ENCODE data around the gene KRTAP19-6. TPM values are rescaled to one million over a fixed set of nuclear protein-coding genes. Genes with fewer than 3 reads are reported as not detected.

The KRTAP19-6 gene
- total RNA-seq, 2 experiments from 2014 or later = not detected

- DNase-seq (no peak), ATAC-seq (no peak)
- H3K36me3 Mint-ChIP-seq (ENCODE audit: low read depth) = no peaks in the 10 kb centered on the region
- POLR2A ChIA-PET = no interaction called here
- H3K27me3 Mint-ChIP-seq = no peaks in the 10 kb centered on the region
- H3K9me3 Mint-ChIP-seq = no peaks in the 10 kb centered on the region
- no peaks in the 10 kb centered on the region for H3K4me1 Mint-ChIP-seq (ENCODE audit: low read depth)
- intact Hi-C loops (cut with micrococcal nuclease) = no loop called here
- CTCF ChIA-PET = no interaction called here
- H3K4me3 Mint-ChIP-seq = no peak overlapping the region
- H3K27ac Mint-ChIP-seq = no peak overlapping the region
- no peak for TF ChIP-seq CTCF (IDR thresholded peaks at IDR 0.05)
These were observed 36.1 kb upstream of the KRTAP19-6 start for GRCh38 chr21:30577766-30578165.

GRCh38 chr21:30567617-30568016 is 26.0 kb upstream of the KRTAP19-6 start:
- intact Hi-C loops (cut with micrococcal nuclease) = no loop called here

GRCh38 chr21:30563630-30564029 is 22.0 kb upstream of the KRTAP19-6 start:
- H3K4me1 Mint-ChIP-seq (ENCODE audit: low read depth) = no peaks in the 10 kb centered on the region
- ChIA-PET POLR2A (no interaction called here), CTCF (no interaction called here)
- intact Hi-C loops (cut with micrococcal nuclease) = no loop called here
- no peaks in the 10 kb centered on the region for H3K36me3 Mint-ChIP-seq (ENCODE audit: low read depth)
- H3K4me3 Mint-ChIP-seq = no peak overlapping the region
- H3K27me3 Mint-ChIP-seq = no peaks in the 10 kb centered on the region
- no peaks in the 10 kb centered on the region for H3K9me3 Mint-ChIP-seq
- no peak overlapping the region for H3K27ac Mint-ChIP-seq
- ATAC-seq (no peak), DNase-seq (no peak)
- TF ChIP-seq CTCF (IDR thresholded peaks at IDR 0.05) = no peak

More at GRCh38 chr21:30567617-30568016, 26.0 kb upstream of the KRTAP19-6 start:
- POLR2A ChIA-PET = no interaction called here
- Mint-ChIP-seq H3K9me3 (no peaks in the 10 kb centered on the region), H3K27ac (no peak overlapping the region), H3K4me3 (no peak overlapping the region), H3K27me3 (no peaks in the 10 kb centered on the region), H3K4me1 (ENCODE audit: low read depth) (no peaks in the 10 kb centered on the region), H3K36me3 (ENCODE audit: low read depth) (no peaks in the 10 kb centered on the region)
- no peak for TF ChIP-seq CTCF (IDR thresholded peaks at IDR 0.05)
- CTCF ChIA-PET = no interaction called here
- no peak for DNase-seq
- ATAC-seq = no peak

- no peaks in the 10 kb centered on the region for H3K36me3 Mint-ChIP-seq (ENCODE audit: low read depth)
- CTCF ChIA-PET = no interaction called here
- no peak for TF ChIP-seq CTCF (IDR thresholded peaks at IDR 0.05)
- no peak overlapping the region for H3K4me3 Mint-ChIP-seq
- no peaks in the 10 kb centered on the region for H3K9me3 Mint-ChIP-seq
- H3K4me1 Mint-ChIP-seq (ENCODE audit: low read depth) = no peaks in the 10 kb centered on the region
- POLR2A ChIA-PET = no interaction called here
- intact Hi-C loops (cut with micrococcal nuclease) = no loop called here
- H3K27ac Mint-ChIP-seq = no peak overlapping the region
- H3K27me3 Mint-ChIP-seq = no peaks in the 10 kb centered on the region
- ATAC-seq (no peak), DNase-seq (no peak)
These were observed 21.4 kb upstream of the KRTAP19-6 start for GRCh38 chr21:30563072-30563471.

GRCh38 chr21:30561957-30562356 is 20.3 kb upstream of the KRTAP19-6 start:
- Mint-ChIP-seq H3K9me3 (no peaks in the 10 kb centered on the region), H3K27me3 (no peaks in the 10 kb centered on the region), H3K4me3 (no peak overlapping the region), H3K27ac (no peak overlapping the region), H3K4me1 (ENCODE audit: low read depth) (no peaks in the 10 kb centered on the region), H3K36me3 (ENCODE audit: low read depth) (no peaks in the 10 kb centered on the region)
- POLR2A ChIA-PET = no interaction called here
- DNase-seq = no peak
- CTCF ChIA-PET = no interaction called here
- intact Hi-C loops (cut with micrococcal nuclease) = no loop called here
- ATAC-seq = no peak
- no peak for TF ChIP-seq CTCF (IDR thresholded peaks at IDR 0.05)

Measured in activated CD8-positive, alpha-beta T cell treated with anti-CD3 and anti-CD28 coated beads for 36 hours (primary cell).